Colon (tissue), 2 donors: ENCODE results near the gene PRXL2B.
"Not testable (repeated sequence)": the region's sequence is repeated elsewhere in the genome, so short reads cannot be mapped to it uniquely, and the experiment has no call there.

Source experiments
- FAIRE-seq: peaks from 2 replicates; lab custom pipeline; 2012; peaks lifted over from hg19 to GRCh38; lab: Jason Lieb, UNC
- donor health status: control.
- donor health status: control.

PRXL2B gene

GRCh38 chr1:2586154-2587070 is at the start of gene PRXL2B:
Gene PRXL2B (plus strand): TSS chr1:2586777. CDS start chr1:2586886, 109 bp downstream.
- FAIRE-seq: no peak

GRCh38 chr1:2537784-2538115 is 48.8 kb upstream of the PRXL2B start:
- FAIRE-seq: no peak

GRCh38 chr1:2538376-2538775 is 48.2 kb upstream of the PRXL2B start:
- no peak for FAIRE-seq

GRCh38 chr1:2538872-2539271 is 47.7 kb upstream of the PRXL2B start:
- no peak for FAIRE-seq

- FAIRE-seq: no peak
Observed at GRCh38 chr1:2539312-2539907, 47.2 kb upstream of the PRXL2B start.

GRCh38 chr1:2540816-2541492 is 45.6 kb upstream of the PRXL2B start:
- FAIRE-seq: no peak

- FAIRE-seq: no peak
Observed at GRCh38 chr1:2541619-2542245, 44.8 kb upstream of the PRXL2B start.

GRCh38 chr1:2542246-2542915 is 44.2 kb upstream of the PRXL2B start:
- no peak for FAIRE-seq

GRCh38 chr1:2543543-2544092 is 43.0 kb upstream of the PRXL2B start:
- no peak for FAIRE-seq

GRCh38 chr1:2544093-2544874 is 42.3 kb upstream of the PRXL2B start:
- no peak for FAIRE-seq

GRCh38 chr1:2544875-2545640 is 41.5 kb upstream of the PRXL2B start:
- FAIRE-seq: no peak

- no peak for FAIRE-seq
Observed at GRCh38 chr1:2545754-2546514, 40.6 kb upstream of the PRXL2B start.

- FAIRE-seq: no peak
Observed at GRCh38 chr1:2546515-2547209, 39.9 kb upstream of the PRXL2B start.

- no peak for FAIRE-seq
Observed at GRCh38 chr1:2547210-2548067, 39.1 kb upstream of the PRXL2B start.

GRCh38 chr1:2548068-2548589 is 38.4 kb upstream of the PRXL2B start:
- no peak for FAIRE-seq

- FAIRE-seq: not testable (repeated sequence)
Observed at GRCh38 chr1:2549367-2550029, 37.1 kb upstream of the PRXL2B start.

- FAIRE-seq: not testable (repeated sequence)
Observed at GRCh38 chr1:2550309-2550861, 36.2 kb upstream of the PRXL2B start.
